H1 (cell line): Measurements from ENCODE around the gene CYP2B6. TPM values are rescaled to one million over a fixed set of nuclear protein-coding genes. Genes with fewer than 3 reads are reported as not detected.

Source experiments
- CTCF ChIA-PET: fragments of 300-600 bp; sonication (Branson Sonifier 250); formaldehyde crosslinking; loops from one replicate; lab custom pipeline; 2021; ENCODE audit not compliant: partially characterized antibody; lab: Charles Lee
- POLR2A ChIA-PET: fragments of 300-600 bp; sonication (Branson Sonifier 250); formaldehyde crosslinking; loops from one replicate; lab custom pipeline; 2021; ENCODE audit warnings: inconsistent platforms; ENCODE audit not compliant: partially characterized antibody; lab: Charles Lee
- DNase-seq, 2 experiments: peaks; one replicate each; pipeline versions ENCODE4 v3.0.0 to v3.0.0-alpha.2; 2010 to 2022; ENCODE audit warnings: low spot score in 2 of 2, low read depth in 1 of 2, mixed read lengths in 1 of 2
- FAIRE-seq: peaks from 2 replicates; lab custom pipeline; 2011; peaks lifted over from hg19 to GRCh38; lab: Jason Lieb, UNC
- H2AFZ ChIP-seq: 2 replicates; pipeline ENCODE4 v1.8.1; 2012; ENCODE audit warnings: low read length, inconsistent platforms
- H2AK5ac ChIP-seq: 2 replicates; pipeline ENCODE4 v1.6.1; 2013; ENCODE audit warnings: low read depth, low read length
- H2BK120ac ChIP-seq: replicated peaks from 2 replicates; pipeline ENCODE3; 2013; ENCODE audit warnings: low read depth, low read length, inconsistent platforms
- H2BK12ac ChIP-seq: 2 replicates; pipeline ENCODE4 v1.6.1; 2013; ENCODE audit warnings: low read depth, low read length
- H2BK15ac ChIP-seq: 2 replicates; pipeline ENCODE4 v1.6.1; 2013; ENCODE audit warnings: low read length
- H2BK20ac ChIP-seq: 2 replicates; pipeline ENCODE4 v1.6.1; 2013; ENCODE audit warnings: low read length
- H2BK5ac ChIP-seq: 2 replicates; pipeline ENCODE4 v1.6.1; 2013; ENCODE audit warnings: low read depth, low read length
- H3K14ac ChIP-seq: 2 replicates; pipeline ENCODE4 v1.6.1; 2013; ENCODE audit warnings: inconsistent platforms; ENCODE audit not compliant: insufficient read length
- H3K18ac ChIP-seq: 2 replicates; pipeline ENCODE4 v1.6.1; 2013; ENCODE audit warnings: low read length; ENCODE audit errors: extremely low read depth
- H3K23ac ChIP-seq: 2 replicates; pipeline ENCODE4 v1.6.1; 2013; ENCODE audit warnings: inconsistent platforms; ENCODE audit not compliant: insufficient read length
- H3K23me2 ChIP-seq: 2 replicates; pipeline ENCODE4 v1.6.1; 2013; ENCODE audit warnings: low read depth, low read length
- H3K27ac ChIP-seq: 2 replicates; pipeline ENCODE4 v1.6.1; 2011; ENCODE audit warnings: low read depth, low read length, inconsistent platforms
- H3K27me3 ChIP-seq, 4 experiments: replicated peaks in 1 of 4; 1 replicate in 1 of 4; 2 replicates in 3 of 4; pipeline versions ENCODE4 v1.6.1 to v1.8.1; 2011 to 2013; ENCODE audit warnings: low read length in 3 of 4, mild to moderate bottlenecking in 3 of 4, inconsistent platforms in 2 of 4, mixed read lengths in 2 of 4, moderate library complexity in 1 of 4; ENCODE audit not compliant: control insufficient read depth in 3 of 4, insufficient read depth in 3 of 4; ENCODE audit errors: extremely low read depth in 1 of 4
- H3K36me3 ChIP-seq, 4 experiments: 2 replicates each; pipeline versions ENCODE4 v1.6.1 to v1.8.1; 2011 to 2013; ENCODE audit warnings: mild to moderate bottlenecking in 4 of 4, low read length in 3 of 4, moderate library complexity in 2 of 4, control low read depth in 1 of 4, inconsistent platforms in 1 of 4; ENCODE audit not compliant: insufficient read depth in 4 of 4, control insufficient read depth in 2 of 4
- H3K4ac ChIP-seq: replicated peaks from 2 replicates; pipeline ENCODE3; 2013; ENCODE audit warnings: low read length, low read depth, mixed read lengths, inconsistent platforms; ENCODE audit not compliant: insufficient read length
- H3K4me1 ChIP-seq, 4 experiments: replicated peaks in 1 of 4; 1 replicate in 1 of 4; 2 replicates in 3 of 4; pipeline versions ENCODE4 v1.6.1 to v1.8.1; 2011 to 2013; ENCODE audit warnings: low read length in 3 of 4, inconsistent platforms in 2 of 4, mixed read lengths in 1 of 4; ENCODE audit not compliant: insufficient read depth in 4 of 4, control insufficient read depth in 3 of 4
- H3K4me2 ChIP-seq, 2 experiments: 2 replicates each; pipeline versions ENCODE4 v1.6.1 to v1.8.1; 2011 to 2013; ENCODE audit warnings: low read depth in 2 of 2, low read length in 2 of 2, control low read depth in 1 of 2, inconsistent platforms in 1 of 2, mild to moderate bottlenecking in 1 of 2; ENCODE audit not compliant: insufficient read depth in 1 of 2
- H3K4me3 ChIP-seq, 4 experiments: fragments of 200-600, 300-600 bp in 1 of 4; sonication (generic), shearing (Covaris generic), sonication (Bioruptor Twin) in 1 of 4; 2 replicates each; pipeline versions ENCODE4 v1.5.1 to v1.8.1; 2011 to 2016; ENCODE audit warnings: low read length in 4 of 4, low read depth in 3 of 4, control low read depth in 2 of 4, inconsistent platforms in 2 of 4, mild to moderate bottlenecking in 2 of 4, mixed read lengths in 1 of 4, moderate library complexity in 1 of 4; ENCODE audit not compliant: insufficient read depth in 2 of 4; ENCODE audit errors: extremely low read depth in 1 of 4
- H3K56ac ChIP-seq: replicated peaks from 2 replicates; pipeline ENCODE3; 2013; ENCODE audit warnings: low read depth, mild to moderate bottlenecking, mixed read lengths, low read length, inconsistent platforms; ENCODE audit not compliant: insufficient read length
- H3K79me1 ChIP-seq: 2 replicates; pipeline ENCODE4 v1.6.1; 2013; ENCODE audit warnings: low read depth, low read length, control low read depth
- H3K79me2 ChIP-seq, 2 experiments: 2 replicates each; pipeline versions ENCODE4 v1.6.1 to v1.8.1; 2012 to 2013; ENCODE audit warnings: low read length in 2 of 2, mild to moderate bottlenecking in 2 of 2, inconsistent platforms in 1 of 2; ENCODE audit not compliant: insufficient read depth in 2 of 2, control insufficient read depth in 1 of 2
- H3K9ac ChIP-seq, 4 experiments: replicated peaks in 1 of 4; 1 replicate in 1 of 4; 2 replicates in 3 of 4; pipeline versions ENCODE4 v1.6.1 to v1.8.1; 2011 to 2013; ENCODE audit warnings: low read depth in 3 of 4, low read length in 3 of 4, control low read depth in 2 of 4, mild to moderate bottlenecking in 2 of 4, moderate library complexity in 2 of 4, inconsistent platforms in 1 of 4; ENCODE audit errors: extremely low read depth in 1 of 4
- H3K9me3 ChIP-seq, 2 experiments: 2 replicates each; pipeline versions ENCODE4 v1.6.1 to v1.8.1; 2012 to 2013; ENCODE audit warnings: mild to moderate bottlenecking in 2 of 2, moderate library complexity in 2 of 2, control low read depth in 1 of 2, inconsistent platforms in 1 of 2, low read depth in 1 of 2, low read length in 1 of 2, mixed read lengths in 1 of 2; ENCODE audit not compliant: insufficient read depth in 2 of 2
- H4K20me1 ChIP-seq, 2 experiments: replicated peaks in 1 of 2; 2 replicates each; pipeline versions ENCODE3 to v1.8.1; 2011 to 2013; ENCODE audit warnings: inconsistent platforms in 2 of 2, low read length in 2 of 2, mild to moderate bottlenecking in 1 of 2; ENCODE audit not compliant: insufficient read depth in 2 of 2, control insufficient read depth in 1 of 2
- H4K5ac ChIP-seq: 2 replicates; pipeline ENCODE4 v1.6.1; 2013; ENCODE audit warnings: low read length, low read depth, mixed read lengths, inconsistent platforms; ENCODE audit not compliant: insufficient read length
- H4K8ac ChIP-seq: 2 replicates; pipeline ENCODE4 v1.8.0; 2013; ENCODE audit warnings: mild to moderate bottlenecking, moderate library complexity, low read length, inconsistent platforms; ENCODE audit not compliant: insufficient read depth; ENCODE audit errors: extremely low read depth
- H4K91ac ChIP-seq: replicated peaks from 2 replicates; pipeline ENCODE3; 2013; ENCODE audit warnings: low read length, mixed read lengths, inconsistent platforms; ENCODE audit not compliant: insufficient read length
- RAD21 ChIP-seq, 2 experiments: IDR thresholded peaks in 1 of 2; conservative IDR thresholded peaks in 1 of 2; 2 replicates each; pipeline ENCODE4 v1.6.1; 2011; ENCODE audit warnings: low read depth in 2 of 2, low read length in 2 of 2, improper control_type of control experiment in 1 of 2, inconsistent platforms in 1 of 2, mild to moderate bottlenecking in 1 of 2, moderate library complexity in 1 of 2
- WGBS, 2 experiments: shearing (Covaris generic) in 1 of 2; methylation state at CpG; one replicate each; pipeline versions ENCODE4 v1.1.6 to v1.1.7; 2013 to 2015; ENCODE audit warnings: low lambda C conversion rate in 2 of 2, mixed read lengths in 2 of 2, inconsistent platforms in 1 of 2, low coverage in 1 of 2, missing lambda C conversion rate in 1 of 2; ENCODE audit not compliant: insufficient replicate concordance in 2 of 2, insufficient coverage in 1 of 2, insufficient read length in 1 of 2; ENCODE audit errors: extremely low coverage in 1 of 2, missing lambda C conversion rate in 1 of 2; 5-methylcytosine and 5-hydroxymethylcytosine counted together
- polyA plus RNA-seq, 7 experiments: library from polyadenylated mRNA; depleted of rRNA in 3 of 7; stranded (reverse) in 5 of 7; unstranded in 2 of 7; fragments of >200 nt in 5 of 7; fragments of 200-250 nt in 2 of 7; gene quantifications; 1 replicate in 5 of 7; 2 replicates in 1 of 7; 4 replicates in 1 of 7; pipeline versions ENCODE4 v1.2.1 to v1.2.3, GENCODE V29; 2011 to 2013; ENCODE audit warnings: missing spikeins in 2 of 7, mixed read lengths in 2 of 7
- total RNA-seq: library from RNA; stranded (reverse); fragmentation: NEBNext Ultra II Directional; extraction: Animal tissue kit (Norgen Biotek cat#: 25700); gene quantifications from 2 replicates; pipeline ENCODE4 v1.2.1, GENCODE V29; 2021
- TF ChIP-seq, protein P1 (sequence below), 3 experiments: IDR thresholded peaks; 1 replicate in 2 of 3; 2 replicates in 1 of 3; pipeline versions ENCODE4 v1.5.1 to v1.6.1; 2011; ENCODE audit warnings: low read length in 3 of 3, mild to moderate bottlenecking in 3 of 3, inconsistent platforms in 2 of 3, low read depth in 1 of 3, moderate library complexity in 1 of 3; ENCODE audit not compliant: insufficient read depth in 1 of 3; ENCODE audit errors: control extremely low read depth in 1 of 3
- TF ChIP-seq, protein P2 (sequence below): IDR thresholded peaks from 2 replicates; pipeline ENCODE4 v1.6.1; 2011; ENCODE audit warnings: low read length, improper control_type of control experiment

Gene CYP2B6
- total and polyA plus RNA-seq, 2 of the 8 experiments (the other 6 are each of a cell fraction or from before 2014, with no cell fraction given): 2.8 to 5.4 TPM

DNA sequence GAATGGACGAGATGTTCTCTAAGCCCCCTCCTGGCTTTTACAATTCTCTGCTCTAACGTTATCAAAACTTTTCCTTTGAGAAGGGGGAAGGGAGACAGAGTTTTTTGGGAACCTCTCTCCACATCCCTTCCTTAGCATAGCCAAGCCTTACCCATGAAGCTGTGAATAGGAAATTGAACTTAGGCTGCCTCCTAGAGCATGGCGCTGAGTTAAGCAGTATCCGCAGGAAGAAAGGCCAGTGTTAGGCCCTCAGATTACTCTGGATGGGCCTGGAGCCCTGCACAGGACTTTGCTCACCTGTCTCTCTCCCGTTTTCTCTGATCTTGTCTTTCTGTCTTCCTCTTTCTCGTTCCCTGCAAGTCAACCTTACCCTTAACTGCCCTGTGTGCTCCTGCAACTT, 39.6 kb downstream of the CYP2B6 start:
- H2BK5ac ChIP-seq: 0 out of 2 replicates have a peak overlapping the region, but pooled peaks have one; percentile 8
- H3K18ac ChIP-seq: no peak overlapping the region
- no peak overlapping the region for H3K4me2 ChIP-seq
- no peaks in the 10 kb centered on the region for H4K20me1 ChIP-seq
- ChIA-PET CTCF (interaction anchor here (1.1 to 1.8 kb wide), 2 partner anchors 48 to 93 kb away, joined by 4 to 6 read pairs; no protein-coding TSS in a partner anchor), POLR2A (interaction anchor here (0.6 to 0.9 kb wide), 2 partner anchors 9 to 159 kb away, joined by 3 to 5 read pairs; no protein-coding TSS in a partner anchor)
- H4K91ac ChIP-seq: no peak overlapping the region
- no peak overlapping the region for H4K8ac ChIP-seq
- H3K4me1 ChIP-seq: peaks cover 0 to 7% (median 0%) of the 10 kb centered on the region in 4 experiments; a peak in 2 of 7 replicates
- H3K56ac ChIP-seq: no peak overlapping the region
- no peak overlapping the region for H3K9ac ChIP-seq
- no peaks in the 10 kb centered on the region for H3K36me3 ChIP-seq
- H3K27ac ChIP-seq: no peak overlapping the region
- DNase-seq: no peak
- no peaks in the 10 kb centered on the region for H3K79me2 ChIP-seq
- TF ChIP-seq RAD21 (IDR thresholded peaks at IDR 0.05 in 1 of 2, conservative IDR thresholded peaks at IDR 0.05 in 1 of 2; ENCODE audit: low read depth in 2 of 2, low read length in 2 of 2): peak; percentile 66 to 75
- TF ChIP-seq, protein P1, sequence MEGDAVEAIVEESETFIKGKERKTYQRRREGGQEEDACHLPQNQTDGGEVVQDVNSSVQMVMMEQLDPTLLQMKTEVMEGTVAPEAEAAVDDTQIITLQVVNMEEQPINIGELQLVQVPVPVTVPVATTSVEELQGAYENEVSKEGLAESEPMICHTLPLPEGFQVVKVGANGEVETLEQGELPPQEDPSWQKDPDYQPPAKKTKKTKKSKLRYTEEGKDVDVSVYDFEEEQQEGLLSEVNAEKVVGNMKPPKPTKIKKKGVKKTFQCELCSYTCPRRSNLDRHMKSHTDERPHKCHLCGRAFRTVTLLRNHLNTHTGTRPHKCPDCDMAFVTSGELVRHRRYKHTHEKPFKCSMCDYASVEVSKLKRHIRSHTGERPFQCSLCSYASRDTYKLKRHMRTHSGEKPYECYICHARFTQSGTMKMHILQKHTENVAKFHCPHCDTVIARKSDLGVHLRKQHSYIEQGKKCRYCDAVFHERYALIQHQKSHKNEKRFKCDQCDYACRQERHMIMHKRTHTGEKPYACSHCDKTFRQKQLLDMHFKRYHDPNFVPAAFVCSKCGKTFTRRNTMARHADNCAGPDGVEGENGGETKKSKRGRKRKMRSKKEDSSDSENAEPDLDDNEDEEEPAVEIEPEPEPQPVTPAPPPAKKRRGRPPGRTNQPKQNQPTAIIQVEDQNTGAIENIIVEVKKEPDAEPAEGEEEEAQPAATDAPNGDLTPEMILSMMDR (IDR thresholded peaks at IDR 0.05; ENCODE audit: control extremely low read depth in 1 of 3, insufficient read depth in 1 of 3, low read depth in 1 of 3, low read length in 3 of 3): peak in 2 of 3 experiments; percentile 53 to 64; a peak in 3 of 4 replicates
- TF ChIP-seq, protein P2, sequence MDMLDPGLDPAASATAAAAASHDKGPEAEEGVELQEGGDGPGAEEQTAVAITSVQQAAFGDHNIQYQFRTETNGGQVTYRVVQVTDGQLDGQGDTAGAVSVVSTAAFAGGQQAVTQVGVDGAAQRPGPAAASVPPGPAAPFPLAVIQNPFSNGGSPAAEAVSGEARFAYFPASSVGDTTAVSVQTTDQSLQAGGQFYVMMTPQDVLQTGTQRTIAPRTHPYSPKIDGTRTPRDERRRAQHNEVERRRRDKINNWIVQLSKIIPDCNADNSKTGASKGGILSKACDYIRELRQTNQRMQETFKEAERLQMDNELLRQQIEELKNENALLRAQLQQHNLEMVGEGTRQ: no peak
- peaks cover 0 to 5% (median 5%) of the 10 kb centered on the region in 4 experiments; a peak in 2 of 7 replicates for H3K27me3 ChIP-seq
- no peak overlapping the region for H3K23ac ChIP-seq
- no peak overlapping the region for H3K14ac ChIP-seq
- no peaks in the 10 kb centered on the region; a peak in 2 of 4 replicates for H3K9me3 ChIP-seq
- no peaks in the 10 kb centered on the region; the same call in 1 of the 2 replicates for H3K23me2 ChIP-seq
- no peaks in the 10 kb centered on the region for H3K79me1 ChIP-seq
- H3K4ac ChIP-seq: no peak overlapping the region
- 69% methylated on average over 6 of the region's 6 CpGs; no CpG with 5 or more reads in 1 of the 2 experiments for WGBS, 2 experiments
- no peak overlapping the region for H4K5ac ChIP-seq
- peak overlapping the region; percentile 76; the same call in 1 of the 2 replicates for H2BK20ac ChIP-seq
- H3K4me3 ChIP-seq: no peak overlapping the region
- 0 out of 2 replicates have a peak overlapping the region, but pooled peaks have one; percentile 14 for H2BK12ac ChIP-seq
- peak overlapping the region; percentile 43 for H2AFZ ChIP-seq
- H2BK15ac ChIP-seq: peak overlapping the region; percentile 61; the same call in 1 of the 2 replicates
- H2BK120ac ChIP-seq: no peak overlapping the region
- no peak overlapping the region for H2AK5ac ChIP-seq
- FAIRE-seq: peak; percentile 81
